GM23338 (cell line): ENCODE measurements around the gene PRPF19. TPM values are rescaled to one million over a fixed set of nuclear protein-coding genes. Genes with fewer than 3 reads are reported as not detected.

Source experiments
- ATAC-seq: fragments of 200-7000 bp; cut with Tn5 transposase; 3 replicates; pipeline ENCODE4 v1.9.1; 2020
- DNase-seq: peaks from one replicate; pipeline ENCODE4 v3.0.0-alpha.2; 2015; ENCODE audit warnings: low spot score
- H2AFZ ChIP-seq: fragments of 200-600 bp; sonication (generic); 2 replicates; pipeline ENCODE4 v1.8.0; 2016; ENCODE audit warnings: antibody characterized with exemption, mild to moderate bottlenecking, moderate library complexity
- H3F3A ChIP-seq: fragments of 200-600 bp; sonication (generic); replicated peaks from 2 replicates; pipeline ENCODE4 v1.8.0; 2017; ENCODE audit warnings: antibody characterized with exemption, mixed run types, low read depth
- H3K27ac ChIP-seq: fragments of 200-600 bp; sonication (generic); 2 replicates; pipeline ENCODE4 v1.6.1; 2016; ENCODE audit warnings: low read depth
- H3K27me3 ChIP-seq: fragments of 200-600 bp; sonication (generic); 2 replicates; pipeline ENCODE4 v1.8.0; 2016; ENCODE audit warnings: mild to moderate bottlenecking, mixed run types, moderate library complexity; ENCODE audit not compliant: insufficient read depth
- H3K36me3 ChIP-seq: fragments of 200-600 bp; sonication (generic); 2 replicates; pipeline ENCODE4 v1.8.0; 2016; ENCODE audit warnings: mild to moderate bottlenecking; ENCODE audit not compliant: insufficient read depth
- H3K4me1 ChIP-seq: fragments of 200-600 bp; sonication (generic); 2 replicates; pipeline ENCODE4 v1.8.0; 2016; ENCODE audit warnings: mild to moderate bottlenecking, moderate library complexity; ENCODE audit not compliant: insufficient read depth
- H3K4me2 ChIP-seq: fragments of 200-600 bp; sonication (generic); 2 replicates; pipeline ENCODE4 v1.7.1; 2017; ENCODE audit warnings: mixed run types
- H3K4me3 ChIP-seq: fragments of 200-600 bp; sonication (generic); 2 replicates; pipeline ENCODE4 v1.6.1; 2016; ENCODE audit warnings: mixed run types
- H3K79me2 ChIP-seq: fragments of 200-600 bp; sonication (generic); replicated peaks from 2 replicates; pipeline ENCODE4 v1.8.0; 2017; ENCODE audit warnings: mild to moderate bottlenecking; ENCODE audit not compliant: insufficient read depth
- H3K9me2 ChIP-seq: fragments of 200-600 bp; sonication (generic); 2 replicates; pipeline ENCODE4 v1.8.0; 2017; ENCODE audit not compliant: insufficient read depth
- H4K20me1 ChIP-seq: fragments of 200-600 bp; sonication (generic); replicated peaks from 2 replicates; pipeline ENCODE4 v1.8.0; 2017; ENCODE audit warnings: mild to moderate bottlenecking; ENCODE audit not compliant: insufficient read depth
- H3K27ac Mint-ChIP-seq: 2 replicates; pipeline ENCODE4 v1.8.0; 2020; ENCODE audit warnings: inconsistent platforms, mild to moderate bottlenecking, moderate library complexity, mixed read lengths
- H3K27me3 Mint-ChIP-seq: 3 replicates; pipeline ENCODE4 v1.8.0; 2022; ENCODE audit warnings: low read depth, mild to moderate bottlenecking, moderate library complexity, mixed read lengths, inconsistent platforms; ENCODE audit not compliant: insufficient read depth, poor library complexity
- H3K36me3 Mint-ChIP-seq: 3 replicates; pipeline ENCODE4 v1.8.0; 2021; ENCODE audit warnings: low read depth, mild to moderate bottlenecking, inconsistent platforms, moderate library complexity, mixed read lengths
- H3K4me1 Mint-ChIP-seq: 3 replicates; pipeline ENCODE4 v1.8.0; 2020; ENCODE audit warnings: mild to moderate bottlenecking, inconsistent platforms, mixed read lengths
- H3K4me3 Mint-ChIP-seq: 3 replicates; pipeline ENCODE4 v1.8.0; 2021; ENCODE audit warnings: moderate library complexity, mild to moderate bottlenecking, inconsistent platforms, mixed read lengths
- H3K9me3 Mint-ChIP-seq: 3 replicates; pipeline ENCODE4 v1.8.0; 2020; ENCODE audit warnings: moderate library complexity, mild to moderate bottlenecking, inconsistent platforms, mixed read lengths
- CREB1 ChIP-seq: fragments of 250-450 bp; sonication (Bioruptor Pico); IDR thresholded peaks from 2 replicates; pipeline ENCODE4 v1.5.0; 2020; ENCODE audit warnings: low read depth, mild to moderate bottlenecking, moderate library complexity
- POLR2AphosphoS5 ChIP-seq: IDR thresholded peaks from 2 replicates; pipeline ENCODE4 v1.6.1; 2016; ENCODE audit warnings: antibody characterized with exemption, low read depth
- ZNF114 ChIP-seq: fragments of 250-450 bp; sonication (Bioruptor Pico); IDR thresholded peaks from 2 replicates; pipeline ENCODE4 v1.5.0; 2020; ENCODE audit warnings: mild to moderate bottlenecking, moderate library complexity
- ZNF331 ChIP-seq: fragments of 250-450 bp; sonication (Bioruptor Pico); IDR thresholded peaks from 2 replicates; pipeline ENCODE4 v1.5.0; 2020; ENCODE audit warnings: low read depth, mild to moderate bottlenecking, moderate library complexity
- polyA plus RNA-seq: library from polyadenylated mRNA; unstranded; fragments of >200 nt; fragmentation: Nextera tagmentation; extraction: Ambion mirVana; gene quantifications from 2 replicates; pipeline ENCODE4 v1.2.1, GENCODE V29; 2016
- total RNA-seq: library from RNA; depleted of rRNA; stranded (reverse); fragments of >200 nt; shearing (Covaris generic); gene quantifications from 2 replicates; pipeline ENCODE4 v1.2.3, GENCODE V29; 2014
- TF ChIP-seq, protein P1 (sequence below): IDR thresholded peaks from 2 replicates; pipeline ENCODE4 v1.6.1; 2016; ENCODE audit warnings: antibody characterized with exemption
- TF ChIP-seq, protein P2 (sequence below): fragments of 250-450 bp; sonication (Bioruptor Pico); IDR thresholded peaks from 2 replicates; pipeline ENCODE4 v1.5.0; 2020; ENCODE audit warnings: mild to moderate bottlenecking, moderate library complexity
- TF ChIP-seq, protein P3 (sequence below): IDR thresholded peaks from one replicate; pipeline ENCODE4 v1.6.1; 2018; ENCODE audit warnings: antibody characterized with exemption; ENCODE audit not compliant: unreplicated experiment

PRPF19 gene
- total and polyA plus RNA-seq, 2 experiments from 2014 or later: 153 to 161 TPM

DNA sequence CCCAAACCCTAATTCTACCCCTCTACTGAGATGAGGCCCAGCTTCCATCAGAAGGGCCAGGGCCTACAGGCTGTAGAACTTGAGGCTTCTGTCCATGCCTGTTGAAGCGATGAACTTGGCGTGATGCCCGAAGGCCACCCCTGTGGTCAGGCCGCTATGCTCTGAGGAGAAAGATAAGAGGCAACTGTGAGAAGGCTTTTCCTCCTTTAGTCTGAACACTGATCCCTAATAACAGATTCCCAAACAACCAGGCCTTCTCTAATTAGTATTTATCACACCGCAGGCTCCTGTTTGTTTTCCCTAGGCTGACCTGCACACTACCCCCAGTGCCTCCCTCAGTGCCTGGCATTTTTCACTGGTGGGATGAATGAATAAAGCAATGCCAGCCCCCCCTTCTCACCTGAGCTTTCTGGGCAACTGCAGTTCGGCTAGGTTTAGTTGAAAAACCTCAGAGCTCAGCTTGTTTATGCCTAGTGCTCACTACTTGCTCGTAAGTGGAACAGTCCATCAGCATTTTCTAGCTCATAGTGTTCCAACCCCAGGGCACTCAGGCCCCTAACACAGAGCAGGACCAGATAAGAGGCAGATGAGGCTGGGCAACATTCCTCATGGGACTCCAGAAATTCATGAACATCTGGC, 15.2 kb downstream of the PRPF19 start (continued):
- TF ChIP-seq, protein P1, sequence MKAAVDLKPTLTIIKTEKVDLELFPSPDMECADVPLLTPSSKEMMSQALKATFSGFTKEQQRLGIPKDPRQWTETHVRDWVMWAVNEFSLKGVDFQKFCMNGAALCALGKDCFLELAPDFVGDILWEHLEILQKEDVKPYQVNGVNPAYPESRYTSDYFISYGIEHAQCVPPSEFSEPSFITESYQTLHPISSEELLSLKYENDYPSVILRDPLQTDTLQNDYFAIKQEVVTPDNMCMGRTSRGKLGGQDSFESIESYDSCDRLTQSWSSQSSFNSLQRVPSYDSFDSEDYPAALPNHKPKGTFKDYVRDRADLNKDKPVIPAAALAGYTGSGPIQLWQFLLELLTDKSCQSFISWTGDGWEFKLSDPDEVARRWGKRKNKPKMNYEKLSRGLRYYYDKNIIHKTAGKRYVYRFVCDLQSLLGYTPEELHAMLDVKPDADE: no peak
- no peak for TF ChIP-seq ZNF114 (CRISPR knock-in tag)
- TF ChIP-seq CREB1: no peak
- no peak for TF ChIP-seq POLR2AphosphoS5
- TF ChIP-seq, protein P2, sequence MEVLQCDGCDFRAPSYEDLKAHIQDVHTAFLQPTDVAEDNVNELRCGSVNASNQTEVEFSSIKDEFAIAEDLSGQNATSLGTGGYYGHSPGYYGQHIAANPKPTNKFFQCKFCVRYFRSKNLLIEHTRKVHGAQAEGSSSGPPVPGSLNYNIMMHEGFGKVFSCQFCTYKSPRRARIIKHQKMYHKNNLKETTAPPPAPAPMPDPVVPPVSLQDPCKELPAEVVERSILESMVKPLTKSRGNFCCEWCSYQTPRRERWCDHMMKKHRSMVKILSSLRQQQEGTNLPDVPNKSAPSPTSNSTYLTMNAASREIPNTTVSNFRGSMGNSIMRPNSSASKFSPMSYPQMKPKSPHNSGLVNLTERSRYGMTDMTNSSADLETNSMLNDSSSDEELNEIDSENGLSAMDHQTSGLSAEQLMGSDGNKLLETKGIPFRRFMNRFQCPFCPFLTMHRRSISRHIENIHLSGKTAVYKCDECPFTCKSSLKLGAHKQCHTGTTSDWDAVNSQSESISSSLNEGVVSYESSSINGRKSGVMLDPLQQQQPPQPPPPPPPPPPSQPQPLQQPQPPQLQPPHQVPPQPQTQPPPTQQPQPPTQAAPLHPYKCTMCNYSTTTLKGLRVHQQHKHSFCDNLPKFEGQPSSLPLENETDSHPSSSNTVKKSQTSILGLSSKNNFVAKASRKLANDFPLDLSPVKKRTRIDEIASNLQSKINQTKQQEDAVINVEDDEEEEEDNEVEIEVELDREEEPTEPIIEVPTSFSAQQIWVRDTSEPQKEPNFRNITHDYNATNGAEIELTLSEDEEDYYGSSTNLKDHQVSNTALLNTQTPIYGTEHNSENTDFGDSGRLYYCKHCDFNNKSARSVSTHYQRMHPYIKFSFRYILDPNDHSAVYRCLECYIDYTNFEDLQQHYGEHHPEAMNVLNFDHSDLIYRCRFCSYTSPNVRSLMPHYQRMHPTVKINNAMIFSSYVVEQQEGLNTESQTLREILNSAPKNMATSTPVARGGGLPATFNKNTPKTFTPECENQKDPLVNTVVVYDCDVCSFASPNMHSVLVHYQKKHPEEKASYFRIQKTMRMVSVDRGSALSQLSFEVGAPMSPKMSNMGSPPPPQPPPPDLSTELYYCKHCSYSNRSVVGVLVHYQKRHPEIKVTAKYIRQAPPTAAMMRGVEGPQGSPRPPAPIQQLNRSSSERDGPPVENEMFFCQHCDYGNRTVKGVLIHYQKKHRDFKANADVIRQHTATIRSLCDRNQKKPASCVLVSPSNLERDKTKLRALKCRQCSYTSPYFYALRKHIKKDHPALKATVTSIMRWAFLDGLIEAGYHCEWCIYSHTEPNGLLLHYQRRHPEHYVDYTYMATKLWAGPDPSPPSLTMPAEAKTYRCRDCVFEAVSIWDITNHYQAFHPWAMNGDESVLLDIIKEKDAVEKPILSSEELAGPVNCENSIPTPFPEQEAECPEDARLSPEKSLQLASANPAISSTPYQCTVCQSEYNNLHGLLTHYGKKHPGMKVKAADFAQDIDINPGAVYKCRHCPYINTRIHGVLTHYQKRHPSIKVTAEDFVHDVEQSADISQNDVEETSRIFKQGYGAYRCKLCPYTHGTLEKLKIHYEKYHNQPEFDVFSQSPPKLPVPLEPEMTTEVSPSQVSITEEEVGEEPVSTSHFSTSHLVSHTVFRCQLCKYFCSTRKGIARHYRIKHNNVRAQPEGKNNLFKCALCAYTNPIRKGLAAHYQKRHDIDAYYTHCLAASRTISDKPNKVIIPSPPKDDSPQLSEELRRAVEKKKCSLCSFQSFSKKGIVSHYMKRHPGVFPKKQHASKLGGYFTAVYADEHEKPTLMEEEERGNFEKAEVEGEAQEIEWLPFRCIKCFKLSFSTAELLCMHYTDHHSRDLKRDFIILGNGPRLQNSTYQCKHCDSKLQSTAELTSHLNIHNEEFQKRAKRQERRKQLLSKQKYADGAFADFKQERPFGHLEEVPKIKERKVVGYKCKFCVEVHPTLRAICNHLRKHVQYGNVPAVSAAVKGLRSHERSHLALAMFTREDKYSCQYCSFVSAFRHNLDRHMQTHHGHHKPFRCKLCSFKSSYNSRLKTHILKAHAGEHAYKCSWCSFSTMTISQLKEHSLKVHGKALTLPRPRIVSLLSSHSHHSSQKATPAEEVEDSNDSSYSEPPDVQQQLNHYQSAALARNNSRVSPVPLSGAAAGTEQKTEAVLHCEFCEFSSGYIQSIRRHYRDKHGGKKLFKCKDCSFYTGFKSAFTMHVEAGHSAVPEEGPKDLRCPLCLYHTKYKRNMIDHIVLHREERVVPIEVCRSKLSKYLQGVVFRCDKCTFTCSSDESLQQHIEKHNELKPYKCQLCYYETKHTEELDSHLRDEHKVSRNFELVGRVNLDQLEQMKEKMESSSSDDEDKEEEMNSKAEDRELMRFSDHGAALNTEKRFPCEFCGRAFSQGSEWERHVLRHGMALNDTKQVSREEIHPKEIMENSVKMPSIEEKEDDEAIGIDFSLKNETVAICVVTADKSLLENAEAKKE (CRISPR knock-in tag): no peak
- TF ChIP-seq ZNF331 (CRISPR knock-in tag): no peak

DNA sequence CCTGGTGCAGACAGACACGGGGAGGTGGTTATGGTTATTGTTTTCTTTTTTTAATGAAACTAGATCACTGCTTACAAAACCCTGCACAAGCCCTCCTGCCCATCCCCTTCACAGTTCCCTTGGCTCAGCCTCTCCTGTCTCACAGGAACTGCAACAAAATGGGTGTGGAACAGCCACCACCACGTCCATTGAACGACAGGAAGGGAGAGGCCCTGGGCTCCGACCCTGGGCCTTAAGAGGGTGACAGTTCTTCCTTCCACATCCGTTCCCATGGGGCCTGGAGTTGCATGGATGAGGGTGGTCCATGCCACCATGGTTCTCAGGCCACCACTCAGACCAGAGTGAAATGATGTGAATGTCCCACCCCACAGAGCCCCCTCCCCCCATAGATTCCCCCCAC, 15.7 kb downstream of the PRPF19 start:
- H3K9me3 Mint-ChIP-seq: no peaks in the 10 kb centered on the region
- no peaks in the 10 kb centered on the region for H3K9me2 ChIP-seq
- H3K27me3 ChIP-seq: no peaks in the 10 kb centered on the region
- no peaks in the 10 kb centered on the region for H3K4me1 ChIP-seq
- no peak overlapping the region for H3K4me3 Mint-ChIP-seq
- no peak overlapping the region for H3K4me2 ChIP-seq
- H3K27ac Mint-ChIP-seq: no peak overlapping the region
- H3F3A ChIP-seq: no peaks in the 10 kb centered on the region
- no peak overlapping the region for H3K27ac ChIP-seq
- peaks cover 8% of the 10 kb centered on the region for H3K27me3 Mint-ChIP-seq
- H3K4me1 Mint-ChIP-seq: no peaks in the 10 kb centered on the region
- ATAC-seq (no peak), DNase-seq (no peak)
- TF ChIP-seq, protein P3, sequence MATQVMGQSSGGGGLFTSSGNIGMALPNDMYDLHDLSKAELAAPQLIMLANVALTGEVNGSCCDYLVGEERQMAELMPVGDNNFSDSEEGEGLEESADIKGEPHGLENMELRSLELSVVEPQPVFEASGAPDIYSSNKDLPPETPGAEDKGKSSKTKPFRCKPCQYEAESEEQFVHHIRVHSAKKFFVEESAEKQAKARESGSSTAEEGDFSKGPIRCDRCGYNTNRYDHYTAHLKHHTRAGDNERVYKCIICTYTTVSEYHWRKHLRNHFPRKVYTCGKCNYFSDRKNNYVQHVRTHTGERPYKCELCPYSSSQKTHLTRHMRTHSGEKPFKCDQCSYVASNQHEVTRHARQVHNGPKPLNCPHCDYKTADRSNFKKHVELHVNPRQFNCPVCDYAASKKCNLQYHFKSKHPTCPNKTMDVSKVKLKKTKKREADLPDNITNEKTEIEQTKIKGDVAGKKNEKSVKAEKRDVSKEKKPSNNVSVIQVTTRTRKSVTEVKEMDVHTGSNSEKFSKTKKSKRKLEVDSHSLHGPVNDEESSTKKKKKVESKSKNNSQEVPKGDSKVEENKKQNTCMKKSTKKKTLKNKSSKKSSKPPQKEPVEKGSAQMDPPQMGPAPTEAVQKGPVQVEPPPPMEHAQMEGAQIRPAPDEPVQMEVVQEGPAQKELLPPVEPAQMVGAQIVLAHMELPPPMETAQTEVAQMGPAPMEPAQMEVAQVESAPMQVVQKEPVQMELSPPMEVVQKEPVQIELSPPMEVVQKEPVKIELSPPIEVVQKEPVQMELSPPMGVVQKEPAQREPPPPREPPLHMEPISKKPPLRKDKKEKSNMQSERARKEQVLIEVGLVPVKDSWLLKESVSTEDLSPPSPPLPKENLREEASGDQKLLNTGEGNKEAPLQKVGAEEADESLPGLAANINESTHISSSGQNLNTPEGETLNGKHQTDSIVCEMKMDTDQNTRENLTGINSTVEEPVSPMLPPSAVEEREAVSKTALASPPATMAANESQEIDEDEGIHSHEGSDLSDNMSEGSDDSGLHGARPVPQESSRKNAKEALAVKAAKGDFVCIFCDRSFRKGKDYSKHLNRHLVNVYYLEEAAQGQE: no peak
- no peak overlapping the region for H2AFZ ChIP-seq
- H3K36me3 ChIP-seq: peaks cover 20% of the 10 kb centered on the region
- no peaks in the 10 kb centered on the region for H3K79me2 ChIP-seq
- H4K20me1 ChIP-seq: peaks cover 2% of the 10 kb centered on the region; the same call in 1 of the 2 replicates
- H3K36me3 Mint-ChIP-seq: peaks cover 36% of the 10 kb centered on the region
- H3K4me3 ChIP-seq: no peak overlapping the region
